Liver (tissue), 9 donors: ENCODE results near the gene APOA5. TPM values are rescaled to one million over a fixed set of nuclear protein-coding genes. Genes with fewer than 3 reads are reported as not detected.
A peak's percentile ranks its signal among the peaks of the same experiment; 100 is the strongest.

Experiments
- DNase-seq: peaks from one replicate; pipeline ENCODE4 v3.0.0-alpha.2; 2017; ENCODE audit warnings: low spot score
- H3K27ac ChIP-seq, 2 donors: one replicate each; pipeline ENCODE4 v1.7.0; 2013; ENCODE audit warnings: inconsistent platforms in 2 of 2, low read length in 2 of 2, control low read depth in 1 of 2, low read depth in 1 of 2, mild to moderate bottlenecking in 1 of 2
- H3K27me3 ChIP-seq, 4 donors: one replicate each; pipeline versions ENCODE4 v1.6.1 to v1.7.0; 2013; ENCODE audit warnings: low read length in 3 of 4, inconsistent platforms in 1 of 4, mild to moderate bottlenecking in 1 of 4, moderate library complexity in 1 of 4; ENCODE audit not compliant: control insufficient read depth in 4 of 4, insufficient read depth in 4 of 4
- H3K36me3 ChIP-seq, 4 donors: one replicate each; pipeline versions ENCODE4 v1.6.1 to v1.7.0; 2013; ENCODE audit warnings: low read length in 3 of 4, mild to moderate bottlenecking in 3 of 4, low read depth in 1 of 4, moderate library complexity in 1 of 4; ENCODE audit not compliant: control insufficient read depth in 4 of 4, insufficient read depth in 3 of 4
- H3K4me1 ChIP-seq, 4 donors: one replicate each; pipeline versions ENCODE4 v1.6.1 to v1.7.0; 2013; ENCODE audit warnings: low read length in 3 of 4, mild to moderate bottlenecking in 3 of 4, moderate library complexity in 1 of 4; ENCODE audit not compliant: control insufficient read depth in 4 of 4, insufficient read depth in 4 of 4
- H3K4me3 ChIP-seq, 3 donors: one replicate each; pipeline versions ENCODE4 v1.6.1 to v1.7.0; 2013; ENCODE audit warnings: low read length in 3 of 3, control low read depth in 1 of 3, low read depth in 1 of 3, mild to moderate bottlenecking in 1 of 3
- H3K9ac ChIP-seq, 2 donors: one replicate each; pipeline ENCODE4 v1.7.0; 2013; ENCODE audit warnings: low read length in 2 of 2, mild to moderate bottlenecking in 2 of 2, moderate library complexity in 2 of 2, control low read depth in 1 of 2, low read depth in 1 of 2
- H3K9me3 ChIP-seq, 4 donors: one replicate each; pipeline versions ENCODE4 v1.6.1 to v1.7.0; 2013; ENCODE audit warnings: low read length in 3 of 4; ENCODE audit not compliant: control insufficient read depth in 4 of 4
- ATF3 ChIP-seq: IDR thresholded peaks from 2 replicates; pipeline ENCODE4 v1.6.1; 2016; ENCODE audit warnings: antibody characterized with exemption
- CTCF ChIP-seq: fragments of 150-350 bp; IDR thresholded peaks from 2 replicates; pipeline ENCODE4 v1.5.1; 2017; ENCODE audit warnings: improper control_type of control experiment, low read depth, low read length; ENCODE audit not compliant: missing input control
- EGR1 ChIP-seq, 2 donors: IDR thresholded peaks; 2 replicates each; pipeline ENCODE4 v1.6.1; 2016 to 2018; ENCODE audit warnings: antibody characterized with exemption in 2 of 2, low read depth in 2 of 2
- FOXA1 ChIP-seq: IDR thresholded peaks from 2 replicates; pipeline ENCODE4 v1.6.1; 2016; ENCODE audit warnings: antibody characterized with exemption
- FOXA2 ChIP-seq: IDR thresholded peaks from 2 replicates; pipeline ENCODE4 v1.6.1; 2016; ENCODE audit warnings: antibody characterized with exemption
- GABPA ChIP-seq, 2 donors: IDR thresholded peaks in 1 of 2; conservative IDR thresholded peaks in 1 of 2; 2 replicates each; pipeline ENCODE4 v1.6.1; 2016; ENCODE audit warnings: antibody characterized with exemption in 2 of 2, mild to moderate bottlenecking in 1 of 2, moderate library complexity in 1 of 2
- HNF4A ChIP-seq, 2 donors: conservative IDR thresholded peaks; 2 replicates each; pipeline ENCODE4 v1.6.1; 2016; ENCODE audit warnings: antibody characterized with exemption in 2 of 2, mild to moderate bottlenecking in 2 of 2
- HNF4G ChIP-seq: IDR thresholded peaks from 2 replicates; pipeline ENCODE4 v1.6.1; 2016; ENCODE audit warnings: antibody characterized with exemption
- JUND ChIP-seq, 2 donors: IDR thresholded peaks; 2 replicates each; pipeline ENCODE4 v1.6.1; 2016; ENCODE audit warnings: antibody characterized with exemption in 2 of 2
- MAX ChIP-seq: IDR thresholded peaks from 2 replicates; pipeline ENCODE4 v1.6.1; 2016; ENCODE audit warnings: antibody characterized with exemption
- NR2F2 ChIP-seq: IDR thresholded peaks from 2 replicates; pipeline ENCODE4 v1.6.1; 2016; ENCODE audit warnings: antibody characterized with exemption
- RAD21 ChIP-seq, 2 donors: IDR thresholded peaks; 2 replicates each; pipeline ENCODE4 v1.6.1; 2016; ENCODE audit warnings: antibody characterized with exemption in 2 of 2, mild to moderate bottlenecking in 2 of 2
- REST ChIP-seq: IDR thresholded peaks from 2 replicates; pipeline ENCODE4 v1.6.1; 2016; ENCODE audit warnings: antibody characterized with exemption, mild to moderate bottlenecking
- RXRA ChIP-seq, 2 donors: IDR thresholded peaks; 2 replicates each; pipeline ENCODE4 v1.6.1; 2017 to 2018; ENCODE audit warnings: antibody characterized with exemption in 2 of 2, mild to moderate bottlenecking in 1 of 2
- SP1 ChIP-seq: IDR thresholded peaks from 2 replicates; pipeline ENCODE4 v1.6.1; 2018; ENCODE audit warnings: antibody characterized with exemption, mild to moderate bottlenecking
- TAF1 ChIP-seq: conservative IDR thresholded peaks from 2 replicates; pipeline ENCODE4 v1.6.1; 2016; ENCODE audit warnings: antibody characterized with exemption, mild to moderate bottlenecking
- YY1 ChIP-seq: IDR thresholded peaks from 2 replicates; pipeline ENCODE4 v1.6.1; 2016; ENCODE audit warnings: antibody characterized with exemption, mild to moderate bottlenecking
- ZBTB33 ChIP-seq: IDR thresholded peaks from 2 replicates; pipeline ENCODE4 v1.6.1; 2016; ENCODE audit warnings: antibody characterized with exemption
- WGBS: extraction: QIAGEN DNeasy Blood & Tissue Kit; methylation state at CpG from one replicate; pipeline ENCODE4 v1.1.7; 2013; 5-methylcytosine and 5-hydroxymethylcytosine counted together
- polyA plus RNA-seq, 2 donors: library from polyadenylated mRNA; stranded (reverse) in 1 of 2; unstranded in 1 of 2; fragments of 200-250 nt in 1 of 2; fragments of >200 nt in 1 of 2; fragmentation: Nextera tagmentation in 1 of 2; extraction: Ambion mirVana in 1 of 2; gene quantifications; one replicate each; pipeline versions ENCODE4 v1.2.1 to v1.2.3, GENCODE V29; 2013 to 2015
- total RNA-seq, 2 donors: library from RNA; depleted of rRNA; stranded (reverse); fragments of >200 nt; gene quantifications; one replicate each; pipeline ENCODE4 v1.2.3, GENCODE V29; 2014
- donor health status: healthy.
- donor health status: healthy.
- donor health status: healthy.
- donor health status: healthy.
- donor health status: healthy.

The APOA5 gene
- total and polyA plus RNA-seq, 4 donors = 7.3 to 1,045 (median 739) TPM

GRCh38 chr11:116798368-116798767 lies 6.7 kb upstream of the APOA5 start:
- DNase-seq = no peak
- Histone ChIP-seq H3K27ac (no peak overlapping the region), H3K36me3 (no peaks in the 10 kb centered on the region), H3K27me3 (no peaks in the 10 kb centered on the region), H3K9ac (no peak overlapping the region), H3K4me1 (peaks cover 3 to 17% (median 8%) of the 10 kb centered on the region in 4 donors), H3K9me3 (no peaks in the 10 kb centered on the region), H3K4me3 (no peak overlapping the region)
- no peak for TF ChIP-seq YY1
- no peak for TF ChIP-seq FOXA2
- TF ChIP-seq SP1 = no peak
- no peak for TF ChIP-seq RAD21 (IDR thresholded peaks at IDR 0.05)
- TF ChIP-seq FOXA1 = no peak
- TF ChIP-seq HNF4A (conservative IDR thresholded peaks at IDR 0.05) = no peak
- no peak for TF ChIP-seq CTCF
- TF ChIP-seq GABPA (IDR thresholded peaks at IDR 0.05 in 1 of 2, conservative IDR thresholded peaks at IDR 0.05 in 1 of 2) = no peak
- TF ChIP-seq ATF3 = no peak
- TF ChIP-seq ZBTB33 = no peak
- TF ChIP-seq JUND (IDR thresholded peaks at IDR 0.05) = no peak
- no peak for TF ChIP-seq TAF1
- no peak for TF ChIP-seq EGR1 (IDR thresholded peaks at IDR 0.05; ENCODE audit: low read depth in 2 of 2)
- TF ChIP-seq HNF4G = no peak
- no peak for TF ChIP-seq NR2F2
- no peak for TF ChIP-seq REST
- TF ChIP-seq MAX = no peak
- WGBS = 86% methylated on average over 5 of the region's 5 CpGs

GRCh38 chr11:116797816-116798215 lies 6.1 kb upstream of the APOA5 start:
- H3K9ac ChIP-seq = no peak overlapping the region
- H3K27ac ChIP-seq = no peak overlapping the region
- DNase-seq = no peak
- no peaks in the 10 kb centered on the region for H3K27me3 ChIP-seq
- H3K36me3 ChIP-seq = no peaks in the 10 kb centered on the region
- H3K4me1 ChIP-seq = peaks cover 7 to 21% (median 11%) of the 10 kb centered on the region in 4 donors
- no peak overlapping the region for H3K4me3 ChIP-seq
- TF ChIP-seq HNF4A (conservative IDR thresholded peaks at IDR 0.05) = no peak
- TF ChIP-seq SP1 = no peak
- peak in 1 of 2 donors; percentile 17 for TF ChIP-seq RAD21 (IDR thresholded peaks at IDR 0.05)
- TF ChIP-seq JUND (IDR thresholded peaks at IDR 0.05) = no peak
- TF ChIP-seq RXRA (IDR thresholded peaks at IDR 0.05) = peak in 1 of 2 donors; percentile 32
- TF ChIP-seq NR2F2 = no peak
- no peak for TF ChIP-seq ATF3
- H3K9me3 ChIP-seq = no peaks in the 10 kb centered on the region
- WGBS = 52% methylated on average over 5 of the region's 5 CpGs
